Neuronal stem cell (in vitro differentiated cells): ENCODE results near the gene GRM7.

Source experiments
- DNase-seq: peaks from one replicate; pipeline ENCODE4 v3.0.0-alpha.2; 2013; ENCODE audit warnings: low spot score
- H2AFZ ChIP-seq: one replicate; pipeline ENCODE4 v1.6.1; 2013; ENCODE audit warnings: mild to moderate bottlenecking, low read length, inconsistent platforms
- H2AK5ac ChIP-seq: 2 replicates; pipeline ENCODE4 v1.6.1; 2013; ENCODE audit warnings: low read depth, mild to moderate bottlenecking, inconsistent platforms, low read length, moderate library complexity, mixed read lengths
- H2BK120ac ChIP-seq: 2 replicates; pipeline ENCODE4 v1.6.1; 2013; ENCODE audit warnings: low read depth, mild to moderate bottlenecking, inconsistent platforms, low read length, moderate library complexity, mixed read lengths
- H2BK12ac ChIP-seq: one replicate; pipeline ENCODE4 v1.6.1; 2013; ENCODE audit warnings: low read length, inconsistent platforms
- H2BK15ac ChIP-seq: 2 replicates; pipeline ENCODE4 v1.6.1; 2013; ENCODE audit warnings: mild to moderate bottlenecking, low read length, inconsistent platforms, mixed read lengths
- H2BK5ac ChIP-seq: one replicate; pipeline ENCODE4 v1.6.1; 2013; ENCODE audit warnings: inconsistent platforms, mild to moderate bottlenecking, low read length, moderate library complexity
- H3K14ac ChIP-seq: one replicate; pipeline ENCODE4 v1.6.1; 2013; ENCODE audit warnings: low read length, inconsistent platforms
- H3K18ac ChIP-seq: 2 replicates; pipeline ENCODE4 v1.6.1; 2013; ENCODE audit warnings: low read length, inconsistent platforms
- H3K23ac ChIP-seq: 2 replicates; pipeline ENCODE4 v1.6.1; 2013; ENCODE audit warnings: low read depth, mild to moderate bottlenecking, mixed read lengths, low read length, inconsistent platforms; ENCODE audit not compliant: poor library complexity
- H3K27ac ChIP-seq: replicated peaks from 3 replicates; pipeline ENCODE4 v1.5.1; 2013; ENCODE audit warnings: low read length, inconsistent platforms
- H3K27me3 ChIP-seq, 3 experiments: 2 replicates each; pipeline ENCODE4 v1.6.1; 2013; ENCODE audit warnings: low read length in 3 of 3, mild to moderate bottlenecking in 2 of 3, inconsistent platforms in 1 of 3, low read depth in 1 of 3, mixed read lengths in 1 of 3, moderate library complexity in 1 of 3; ENCODE audit not compliant: control insufficient read depth in 3 of 3, insufficient read depth in 3 of 3
- H3K36me3 ChIP-seq, 2 donors: replicated peaks in 1 of 2; 2 replicates each; pipeline ENCODE4 v1.6.1; 2013; ENCODE audit warnings: low read length in 2 of 2; ENCODE audit not compliant: control insufficient read depth in 2 of 2, insufficient read depth in 2 of 2
- H3K4ac ChIP-seq: 2 replicates; pipeline ENCODE4 v1.6.1; 2013; ENCODE audit warnings: inconsistent platforms, mild to moderate bottlenecking, low read length, moderate library complexity
- H3K4me1 ChIP-seq, 2 donors: 1 replicate in 1 of 2; 2 replicates in 1 of 2; pipeline ENCODE4 v1.6.1; 2013; ENCODE audit warnings: low read length in 2 of 2, low read depth in 1 of 2; ENCODE audit not compliant: control insufficient read depth in 2 of 2, insufficient read depth in 1 of 2
- H3K4me2 ChIP-seq: one replicate; pipeline ENCODE4 v1.6.1; 2013; ENCODE audit warnings: mild to moderate bottlenecking, low read length, inconsistent platforms; ENCODE audit not compliant: insufficient read depth, poor library complexity, severe bottlenecking
- H3K4me3 ChIP-seq, 2 donors: 2 replicates each; pipeline ENCODE4 v1.5.1; 2013; ENCODE audit warnings: low read length in 2 of 2, mild to moderate bottlenecking in 2 of 2, inconsistent platforms in 1 of 2, moderate library complexity in 1 of 2
- H3K79me1 ChIP-seq: one replicate; pipeline ENCODE4 v1.6.1; 2013; ENCODE audit warnings: low read depth, mild to moderate bottlenecking, inconsistent platforms, low read length, moderate library complexity
- H3K9ac ChIP-seq: one replicate; pipeline ENCODE4 v1.6.1; 2013; ENCODE audit warnings: mild to moderate bottlenecking, low read depth, low read length, inconsistent platforms; ENCODE audit not compliant: poor library complexity
- H3K9me3 ChIP-seq, 2 donors: replicated peaks in 1 of 2; 2 replicates each; pipeline versions ENCODE3 to v1.6.1; 2013; ENCODE audit warnings: low read length in 2 of 2, mild to moderate bottlenecking in 2 of 2, inconsistent platforms in 1 of 2, low read depth in 1 of 2, mixed read lengths in 1 of 2, moderate library complexity in 1 of 2; ENCODE audit not compliant: control insufficient read depth in 2 of 2, insufficient read depth in 1 of 2
- H4K8ac ChIP-seq: one replicate; pipeline ENCODE4 v1.6.1; 2013; ENCODE audit warnings: low read depth, mild to moderate bottlenecking, inconsistent platforms, low read length, moderate library complexity
- H4K91ac ChIP-seq: one replicate; pipeline ENCODE4 v1.6.1; 2013; ENCODE audit warnings: low read length, low read depth, mild to moderate bottlenecking, inconsistent platforms; ENCODE audit not compliant: poor library complexity
- WGBS, 2 donors: extraction: QIAGEN DNeasy Blood & Tissue Kit; methylation state at CpG; one replicate each; pipeline ENCODE4 v1.1.7; 2013; ENCODE audit warnings: missing lambda C conversion rate in 2 of 2, mixed read lengths in 1 of 2; ENCODE audit not compliant: insufficient read length in 2 of 2, insufficient replicate concordance in 1 of 2; ENCODE audit errors: extremely low coverage in 2 of 2; 5-methylcytosine and 5-hydroxymethylcytosine counted together

Gene GRM7

GRCh38 chr3:7205962-7206361 lies 345.0 kb downstream of the GRM7 start:
- Histone ChIP-seq H3K23ac (no peak overlapping the region), H3K27ac (no peak overlapping the region), H3K18ac (no peak overlapping the region), H3K4ac (no peak overlapping the region), H2BK15ac (no peak overlapping the region), H4K8ac (no peak overlapping the region), H3K9ac (no peak overlapping the region), H3K9me3 (no peaks in the 10 kb centered on the region), H3K79me1 (no peaks in the 10 kb centered on the region), H3K14ac (no peak overlapping the region), H4K91ac (no peak overlapping the region), H2BK5ac (no peak overlapping the region), H3K4me1 (no peaks in the 10 kb centered on the region), H2BK120ac (no peak overlapping the region), H2AFZ (no peak overlapping the region), H3K4me2 (no peak overlapping the region), H3K27me3 (no peaks in the 10 kb centered on the region), H2BK12ac (no peak overlapping the region), H3K4me3 (no peak overlapping the region), H2AK5ac (no peak overlapping the region), H3K36me3 (no peaks in the 10 kb centered on the region)
- WGBS, 2 donors = no CpG with 5 or more reads among the region's 4 CpGs
- no peak for DNase-seq

GRCh38 chr3:7207125-7207524 lies 346.2 kb downstream of the GRM7 start:
- no peak overlapping the region for H3K4ac ChIP-seq
- H2BK120ac ChIP-seq = no peak overlapping the region
- H3K4me1 ChIP-seq = no peaks in the 10 kb centered on the region
- no peak overlapping the region for H2AFZ ChIP-seq
- no peak overlapping the region for H3K18ac ChIP-seq
- no peak overlapping the region for H2AK5ac ChIP-seq
- H3K4me3 ChIP-seq = no peak overlapping the region
- H2BK12ac ChIP-seq = no peak overlapping the region
- H3K9ac ChIP-seq = no peak overlapping the region
- no peak overlapping the region for H4K8ac ChIP-seq
- no peak overlapping the region for H3K14ac ChIP-seq
- no peaks in the 10 kb centered on the region for H3K36me3 ChIP-seq
- no peak overlapping the region for H2BK5ac ChIP-seq
- no peak overlapping the region for H4K91ac ChIP-seq
- H3K27ac ChIP-seq = no peak overlapping the region
- H3K4me2 ChIP-seq = no peak overlapping the region
- H3K23ac ChIP-seq = no peak overlapping the region
- DNase-seq = no peak
- H3K27me3 ChIP-seq = no peaks in the 10 kb centered on the region
- no peaks in the 10 kb centered on the region for H3K79me1 ChIP-seq
- no peaks in the 10 kb centered on the region for H3K9me3 ChIP-seq
- no CpG with 5 or more reads among the region's 5 CpGs for WGBS, 2 donors
- no peak overlapping the region for H2BK15ac ChIP-seq

- H3K14ac ChIP-seq = no peak overlapping the region
- no peak overlapping the region for H2BK120ac ChIP-seq
- no peak overlapping the region for H2BK15ac ChIP-seq
- no peaks in the 10 kb centered on the region for H3K27me3 ChIP-seq
- H3K36me3 ChIP-seq = no peaks in the 10 kb centered on the region
- no peak overlapping the region for H2AK5ac ChIP-seq
- no peak overlapping the region for H2BK5ac ChIP-seq
- H3K4me2 ChIP-seq = no peak overlapping the region
- WGBS, 2 donors = no CpG with 5 or more reads among the region's 2 CpGs
- H3K4me3 ChIP-seq = no peak overlapping the region
- no peak for DNase-seq
- no peaks in the 10 kb centered on the region for H3K79me1 ChIP-seq
- H3K27ac ChIP-seq = no peak overlapping the region
- H2BK12ac ChIP-seq = no peak overlapping the region
- H3K9me3 ChIP-seq = no peaks in the 10 kb centered on the region
- no peak overlapping the region for H3K23ac ChIP-seq
- H2AFZ ChIP-seq = no peak overlapping the region
- no peak overlapping the region for H4K8ac ChIP-seq
- no peak overlapping the region for H3K18ac ChIP-seq
- no peak overlapping the region for H3K4ac ChIP-seq
- no peak overlapping the region for H4K91ac ChIP-seq
- no peaks in the 10 kb centered on the region for H3K4me1 ChIP-seq
- H3K9ac ChIP-seq = no peak overlapping the region
These were observed 347.0 kb downstream of the GRM7 start for GRCh38 chr3:7207928-7208327.

GRCh38 chr3:7209098-7209497 lies 348.2 kb downstream of the GRM7 start:
- Histone ChIP-seq H4K8ac (no peak overlapping the region), H3K4me3 (no peak overlapping the region), H3K36me3 (no peaks in the 10 kb centered on the region), H3K4ac (no peak overlapping the region), H3K9me3 (no peaks in the 10 kb centered on the region), H3K9ac (no peak overlapping the region), H3K27ac (no peak overlapping the region), H4K91ac (no peak overlapping the region), H2AFZ (no peak overlapping the region), H3K79me1 (no peaks in the 10 kb centered on the region), H2BK120ac (no peak overlapping the region), H3K23ac (no peak overlapping the region), H2AK5ac (no peak overlapping the region), H3K4me2 (no peak overlapping the region), H3K27me3 (no peaks in the 10 kb centered on the region), H3K4me1 (no peaks in the 10 kb centered on the region), H2BK5ac (no peak overlapping the region), H3K14ac (no peak overlapping the region), H3K18ac (no peak overlapping the region), H2BK12ac (no peak overlapping the region), H2BK15ac (no peak overlapping the region)
- DNase-seq = no peak
